GM21619 (cell line): ENCODE results near the gene ASIP.
"Not testable (repeated sequence)": the region's sequence is repeated elsewhere in the genome, so short reads cannot be mapped to it uniquely, and the experiment has no call there.

Experiments used
- ATAC-seq: cut with Tn5 transposase; IDR thresholded peaks from one replicate; pipeline ENCODE4 v1.9.1; 2021; ENCODE audit not compliant: unreplicated experiment

The ASIP gene

DNA sequence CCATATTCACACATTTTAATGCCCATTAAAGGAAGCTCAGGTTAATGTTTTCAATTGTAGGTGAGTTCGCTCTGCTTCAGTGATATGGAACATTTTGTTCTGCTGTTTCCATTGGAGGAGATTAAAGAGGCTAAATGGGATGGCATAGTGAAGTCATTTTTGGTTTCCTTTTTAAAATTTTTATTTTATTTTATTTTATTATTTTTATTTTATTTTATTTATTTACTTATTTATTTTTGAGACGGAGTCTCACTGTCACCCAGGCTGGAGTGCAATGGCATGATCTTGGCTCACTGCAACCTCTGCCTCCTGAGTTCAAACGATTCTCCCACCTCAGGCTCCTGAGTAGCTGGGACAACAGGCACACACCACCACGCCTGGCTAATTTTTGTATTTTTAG is 792 bp downstream of the ASIP start:
- not testable (repeated sequence) for ATAC-seq

DNA sequence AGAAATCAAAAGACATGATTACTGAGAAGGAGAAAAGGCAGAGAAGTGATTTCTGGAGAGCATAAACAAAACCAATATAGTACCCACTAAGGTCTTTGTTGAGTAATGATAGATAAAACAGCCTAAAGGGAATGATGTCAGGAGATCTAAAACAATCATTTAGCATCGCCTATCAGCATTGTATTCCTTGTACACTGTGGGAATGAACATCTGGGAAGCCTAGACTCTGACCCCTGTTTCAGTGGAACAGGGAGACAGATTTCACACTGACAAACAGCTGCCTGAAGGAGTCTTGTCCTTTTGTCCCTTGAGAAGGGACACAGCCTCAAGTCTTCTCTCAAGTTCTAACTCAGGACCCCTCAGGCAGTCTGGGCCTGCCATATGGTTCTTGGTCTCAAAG is 1.7 kb downstream of the ASIP start:
- ATAC-seq: no peak

GRCh38 chr20:34243377-34243776 is 2.2 kb downstream of the ASIP start:
- no peak for ATAC-seq

DNA sequence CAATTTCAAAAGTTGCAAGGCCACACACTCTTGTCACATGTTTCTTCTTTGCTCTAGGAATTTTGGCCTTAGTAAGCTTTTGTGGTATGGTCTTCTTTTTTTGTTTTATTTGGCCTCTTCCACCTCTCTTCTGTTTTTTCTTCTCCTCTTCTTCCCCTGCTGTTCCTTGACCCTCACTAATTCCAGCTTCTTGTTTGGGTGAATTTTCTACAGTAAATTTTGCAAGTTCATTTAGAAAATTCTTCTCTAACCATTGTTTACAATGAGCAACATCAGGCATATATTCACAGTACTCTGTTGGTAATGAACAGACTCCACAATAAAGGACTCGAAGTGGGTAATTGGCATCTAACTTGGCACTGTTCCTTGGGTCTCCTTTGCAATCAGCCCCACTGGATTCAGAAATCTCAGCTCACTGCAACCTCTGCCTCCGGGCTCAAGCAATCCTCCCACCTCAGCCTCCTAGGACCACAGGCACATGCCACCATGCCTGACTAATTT is 5.0 kb downstream of the ASIP start:
- ATAC-seq: no peak

DNA sequence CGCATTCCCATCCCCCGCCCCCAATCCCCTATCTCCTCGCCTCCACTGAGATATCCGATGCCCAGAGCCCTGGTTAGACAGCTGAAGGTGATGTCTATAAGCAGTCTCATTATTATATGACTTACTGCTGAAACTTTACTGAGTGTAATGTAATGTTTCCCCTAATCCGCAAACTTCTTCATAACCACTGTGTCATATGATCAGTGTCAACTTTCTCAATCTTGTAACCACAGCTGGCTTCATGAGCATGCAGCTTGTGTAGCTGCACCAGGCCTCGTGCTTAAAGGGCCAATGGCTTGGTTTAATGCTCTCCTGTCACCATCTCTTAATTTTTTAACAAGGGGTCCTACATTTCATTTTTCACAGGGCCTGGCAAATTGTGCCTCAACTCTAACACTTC is 8.1 kb downstream of the ASIP start:
- ATAC-seq: no peak

DNA sequence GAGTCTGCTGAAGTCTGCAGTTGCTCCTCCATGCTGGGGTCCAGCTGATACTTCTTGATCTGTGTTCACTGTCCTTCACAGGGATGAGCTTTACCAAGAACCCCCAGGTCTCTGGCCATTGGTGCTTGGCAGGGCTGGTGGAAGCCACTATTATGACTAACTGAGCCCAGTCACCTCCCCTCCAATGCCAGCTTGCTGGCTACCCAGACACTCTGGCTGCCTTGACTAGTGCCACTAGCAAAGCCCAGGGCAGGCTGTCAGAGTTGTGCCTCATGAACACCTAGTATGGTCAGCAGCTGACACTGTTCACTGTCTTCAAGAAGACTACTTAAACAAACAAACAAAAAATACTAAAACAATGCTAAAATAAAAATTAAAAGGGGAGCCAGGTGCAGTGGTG is 8.8 kb downstream of the ASIP start:
- ATAC-seq: no peak

- no peak for ATAC-seq
Observed at GRCh38 chr20:34251619-34252018, 10.4 kb downstream of the ASIP start.

- not testable (repeated sequence) for ATAC-seq
Observed at GRCh38 chr20:34252431-34253086, 11.3 kb downstream of the ASIP start.

- no peak for ATAC-seq
Observed at GRCh38 chr20:34254979-34255378, 13.8 kb downstream of the ASIP start.

DNA sequence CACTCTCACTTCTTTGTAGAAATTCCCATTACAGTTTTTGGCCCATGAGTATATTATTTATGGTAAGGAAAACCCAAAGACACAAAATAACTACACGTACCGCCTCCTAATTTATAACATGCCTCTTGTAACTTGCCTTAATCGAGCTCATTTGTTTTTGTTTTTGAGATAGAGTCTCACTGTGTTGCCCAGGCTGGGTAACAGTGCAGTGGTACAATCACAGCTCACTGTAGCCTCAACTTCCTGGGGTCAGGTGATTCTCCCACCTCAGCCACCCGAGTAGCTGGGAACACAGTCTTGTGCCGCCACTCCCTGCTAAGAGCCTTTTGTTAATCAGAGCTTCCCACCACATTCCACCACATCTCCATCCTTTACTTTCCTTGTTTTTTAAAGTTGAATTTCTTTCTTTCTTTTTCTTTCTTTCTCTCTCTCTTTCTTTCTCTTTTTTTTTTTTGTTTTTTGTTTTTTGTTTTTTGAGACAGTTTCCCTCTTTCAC is 15.5 kb downstream of the ASIP start:
- no peak for ATAC-seq

DNA sequence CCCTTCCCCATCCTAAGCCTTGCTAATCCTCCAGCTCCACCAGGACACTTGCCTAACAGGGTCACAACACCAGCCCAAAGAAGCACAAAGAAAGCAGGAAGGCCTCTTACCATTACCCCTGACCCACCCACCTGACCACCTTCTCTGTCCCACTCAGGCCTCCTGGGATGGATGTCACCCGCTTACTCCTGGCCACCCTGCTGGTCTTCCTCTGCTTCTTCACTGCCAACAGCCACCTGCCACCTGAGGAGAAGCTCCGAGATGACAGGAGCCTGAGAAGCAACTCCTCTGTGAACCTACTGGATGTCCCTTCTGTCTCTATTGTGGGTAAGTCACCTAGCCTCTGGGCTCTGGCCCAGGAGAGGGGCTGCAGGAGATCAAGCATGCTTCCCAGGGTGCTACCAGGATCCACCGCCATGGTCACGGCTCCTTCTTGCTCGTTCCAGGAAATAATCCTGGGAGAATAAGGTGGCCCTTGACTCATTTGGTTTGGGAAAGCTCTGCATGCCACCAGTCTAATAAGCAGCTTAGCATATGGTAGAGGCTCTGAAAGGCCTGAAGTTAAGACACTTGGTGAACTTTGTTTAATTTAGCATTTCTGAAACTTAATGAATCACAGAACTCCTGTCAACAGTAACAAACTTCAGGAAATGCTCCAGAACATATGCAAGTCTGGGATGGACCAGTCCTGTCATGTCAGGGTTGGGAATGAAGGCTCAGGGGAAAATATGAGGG is 19.2 kb downstream of the ASIP start:
- no peak for ATAC-seq

GRCh38 chr20:34262488-34263288 is 21.5 kb downstream of the ASIP start:
- no peak for ATAC-seq

GRCh38 chr20:34263468-34263867 is 22.2 kb downstream of the ASIP start:
- not testable (repeated sequence) for ATAC-seq

- ATAC-seq: no peak
Observed at GRCh38 chr20:34264141-34264540, 22.9 kb downstream of the ASIP start.

- no peak for ATAC-seq
Observed at GRCh38 chr20:34268145-34268544, 26.9 kb downstream of the ASIP start.

GRCh38 chr20:34268851-34269636 is 27.8 kb downstream of the ASIP start:
- no peak for ATAC-seq

DNA sequence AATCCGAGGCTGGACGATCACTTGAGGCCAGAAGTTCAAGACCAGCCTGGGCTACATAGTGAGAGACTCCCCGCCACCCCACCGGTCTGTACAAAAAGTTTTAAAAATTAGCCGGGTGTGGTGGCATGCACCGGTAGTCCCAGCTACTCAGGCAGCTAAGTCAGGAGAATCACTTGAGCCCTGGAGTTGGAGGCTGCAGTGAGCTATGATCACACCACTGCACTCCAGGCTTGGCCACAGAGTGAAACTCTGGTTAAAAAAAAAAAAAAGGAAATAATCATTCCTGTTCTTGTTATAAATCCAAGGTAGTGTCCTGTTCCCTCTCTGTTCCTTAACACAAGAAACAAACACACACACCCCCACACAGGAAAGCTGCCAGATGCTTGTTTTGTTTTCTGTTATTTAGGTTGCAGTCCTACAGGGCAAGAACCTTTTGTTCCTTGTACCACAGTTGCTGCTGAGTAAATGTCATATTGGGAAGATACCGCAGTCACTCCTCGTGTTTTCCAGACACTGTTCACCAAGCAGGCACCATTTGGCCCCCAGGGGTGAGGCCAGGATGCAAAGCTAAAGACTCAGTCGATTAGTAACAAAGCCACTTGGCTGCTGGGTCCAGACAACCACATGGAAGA is 28.9 kb downstream of the ASIP start:
- ATAC-seq: no peak

DNA sequence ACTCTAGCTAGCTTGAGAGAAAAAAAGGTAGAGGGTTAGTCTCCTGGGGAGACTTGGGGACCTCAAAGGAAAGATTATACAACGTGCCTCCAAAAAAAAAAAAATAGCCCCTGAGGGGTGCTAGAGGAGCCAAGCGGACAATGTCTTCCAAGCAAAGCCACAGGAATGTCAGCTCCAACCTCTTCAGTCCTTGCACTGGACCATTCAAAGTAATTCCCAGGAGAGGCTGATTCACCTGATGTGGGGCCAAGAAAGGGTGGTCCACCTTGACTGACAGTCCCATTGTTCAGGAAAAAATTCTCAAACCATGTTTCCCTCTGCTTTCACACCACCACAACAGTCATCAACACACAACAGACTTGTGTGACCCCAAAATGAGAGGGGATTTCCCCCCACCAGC is 30.7 kb downstream of the ASIP start:
- no peak for ATAC-seq

GRCh38 chr20:34274694-34275093 is 33.5 kb downstream of the ASIP start:
- ATAC-seq: no peak

DNA sequence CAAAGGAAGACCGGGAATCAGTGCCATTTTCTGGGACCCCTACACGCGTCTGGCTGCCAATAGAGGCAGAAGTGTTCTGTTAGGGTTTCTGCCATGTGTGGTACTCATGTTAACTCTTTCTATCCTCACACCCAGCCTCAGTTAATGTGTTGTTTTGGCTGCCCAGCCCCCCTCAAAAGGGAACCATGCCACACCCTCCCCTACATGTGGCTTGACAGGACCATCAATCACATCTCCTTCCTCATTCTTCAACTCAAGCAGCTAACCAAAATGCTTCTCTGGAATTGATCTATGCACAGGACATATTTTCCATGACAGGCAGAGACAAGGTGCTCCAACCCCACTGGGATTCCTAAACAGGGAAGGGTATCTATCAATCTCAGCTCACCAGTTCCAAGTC is 40.0 kb downstream of the ASIP start:
- no peak for ATAC-seq
